Stimulated activated CD8-positive, alpha-beta memory T cell treated with anti-CD3 and anti-CD28 coated beads, Interleukin-12 subunit alpha, Interleukin-12 subunit beta, amount 100 ng/mL, for 4 hours (primary cell): ENCODE measurements around the gene STRADA.

Source experiments
- DNase-seq: peaks from one replicate; pipeline ENCODE4 v3.0.0-alpha.2; 2020; ENCODE audit warnings: low read depth

Gene STRADA

GRCh38 chr17:63682441-63682840 is 59.2 kb downstream of the STRADA start:
- no peak for DNase-seq

GRCh38 chr17:63681530-63681929 is 60.1 kb downstream of the STRADA start:
- no peak for DNase-seq

- no peak for DNase-seq
Measured at GRCh38 chr17:63680700-63681099, 60.9 kb downstream of the STRADA start.

GRCh38 chr17:63679214-63679613 is 62.4 kb downstream of the STRADA start:
- DNase-seq = no peak

- no peak for DNase-seq
Measured at GRCh38 chr17:63676584-63676983, 65.0 kb downstream of the STRADA start.

- DNase-seq = no peak
Measured at GRCh38 chr17:63675607-63676546, 65.7 kb downstream of the STRADA start.

GRCh38 chr17:63675231-63675606 is 66.4 kb downstream of the STRADA start:
- no peak for DNase-seq

- no peak for DNase-seq
Measured at GRCh38 chr17:63672856-63673255, 68.7 kb downstream of the STRADA start.

- no peak for DNase-seq
Measured at GRCh38 chr17:63665527-63666214, 75.9 kb downstream of the STRADA start.

GRCh38 chr17:63659850-63660249 is 81.7 kb downstream of the STRADA start:
- no peak for DNase-seq

GRCh38 chr17:63658366-63658765 is 83.2 kb downstream of the STRADA start:
- no peak for DNase-seq

GRCh38 chr17:63657786-63658185 is 83.8 kb downstream of the STRADA start:
- no peak for DNase-seq

GRCh38 chr17:63653050-63653449 is 88.5 kb downstream of the STRADA start:
- no peak for DNase-seq
